Breast epithelium (tissue), 4 donors: ENCODE measurements around the gene IFT27. TPM values are rescaled to one million over a fixed set of nuclear protein-coding genes. Genes with fewer than 3 reads are reported as not detected.

ENCODE experiments used
- DNase-seq, 2 donors: peaks; one replicate each; pipeline ENCODE4 v3.0.0-alpha.2; 2019; ENCODE audit warnings: low spot score in 2 of 2
- H3K27ac ChIP-seq, 2 donors: fragments of 200-600 bp; sonication (generic) in 1 of 2; one replicate each; pipeline ENCODE4 v1.5.1; 2016 to 2019; ENCODE audit warnings: mild to moderate bottlenecking in 1 of 2
- H3K27me3 ChIP-seq, 2 donors: fragments of 200-600 bp; sonication (generic) in 1 of 2; one replicate each; pipeline versions ENCODE4 v1.5.1 to v1.6.0; 2017 to 2019; ENCODE audit warnings: control low read depth in 1 of 2, mild to moderate bottlenecking in 1 of 2
- H3K36me3 ChIP-seq: fragments of 200-600 bp; one replicate; pipeline ENCODE4 v1.5.1; 2019
- H3K4me1 ChIP-seq, 2 donors: fragments of 200-600 bp; sonication (generic); one replicate each; pipeline ENCODE4 v1.5.1; 2016 to 2019; ENCODE audit warnings: control low read depth in 1 of 2
- H3K4me3 ChIP-seq, 3 donors: fragments of 200-600 bp; sonication (generic); 1 replicate in 2 of 3; 2 replicates in 1 of 3; pipeline ENCODE4 v1.5.1; 2016 to 2019; ENCODE audit warnings: mild to moderate bottlenecking in 3 of 3, moderate library complexity in 2 of 3
- H3K9me3 ChIP-seq, 2 donors: fragments of 200-600 bp; sonication (generic) in 1 of 2; one replicate each; pipeline ENCODE4 v1.5.1; 2016 to 2019; ENCODE audit warnings: control low read depth in 1 of 2
- POLR2A ChIP-seq: fragments of 450-650 bp; IDR thresholded peaks from one replicate; pipeline ENCODE4 v1.6.1; 2016; ENCODE audit warnings: antibody characterized with exemption, mild to moderate bottlenecking, moderate library complexity
- POLR2AphosphoS5 ChIP-seq, 3 donors: sonication (generic); formaldehyde crosslinking; IDR thresholded peaks; one replicate each; pipeline ENCODE4 v1.6.1; 2017; ENCODE audit warnings: antibody characterized with exemption in 3 of 3
- intact Hi-C: fragments of 100-400 bp; cut with DNase I; formaldehyde crosslinking; loops from one replicate; pipeline ENCODE4 v1.15.1; 2023; ENCODE audit warnings: low total_unique reads
- total RNA-seq, 3 donors: library from RNA; depleted of rRNA; stranded (reverse); fragments of >200 nt; gene quantifications; one replicate each; pipeline ENCODE4 v1.1.0, GENCODE V29; 2016
- TF ChIP-seq, protein P1 (sequence below), 3 donors: fragments of 450-650 bp; IDR thresholded peaks; one replicate each; pipeline ENCODE4 v1.5.1; 2016 to 2017; ENCODE audit warnings: antibody characterized with exemption in 3 of 3, mild to moderate bottlenecking in 3 of 3, moderate library complexity in 3 of 3

Gene IFT27
- total RNA-seq, 3 donors from 2014 or later, result 19.0 to 23.7 (median 20.6) TPM

DNA sequence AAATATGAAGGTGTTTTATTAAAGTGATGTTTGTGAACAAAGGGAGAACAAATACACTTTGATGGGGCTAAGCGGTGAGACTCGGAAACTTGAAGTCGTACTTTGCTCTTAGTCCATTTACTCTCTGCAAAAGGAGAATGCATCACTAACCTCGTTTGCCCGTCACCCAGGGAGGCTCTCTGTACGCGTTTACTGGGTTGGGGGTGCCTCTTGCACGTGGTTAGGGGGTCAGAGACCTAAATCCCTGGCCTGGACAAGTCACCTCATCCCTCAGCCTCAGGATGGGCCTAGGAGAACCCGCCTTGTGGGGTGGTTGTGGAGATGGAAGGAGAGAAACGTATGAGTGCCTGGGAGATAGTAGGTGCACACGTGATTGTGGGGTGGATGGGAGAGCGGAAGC is 803 bp upstream of the IFT27 start:
- TF ChIP-seq POLR2A (no peak), POLR2AphosphoS5 (IDR thresholded peaks at IDR 0.05) (no peak)
- TF ChIP-seq, protein P1, sequence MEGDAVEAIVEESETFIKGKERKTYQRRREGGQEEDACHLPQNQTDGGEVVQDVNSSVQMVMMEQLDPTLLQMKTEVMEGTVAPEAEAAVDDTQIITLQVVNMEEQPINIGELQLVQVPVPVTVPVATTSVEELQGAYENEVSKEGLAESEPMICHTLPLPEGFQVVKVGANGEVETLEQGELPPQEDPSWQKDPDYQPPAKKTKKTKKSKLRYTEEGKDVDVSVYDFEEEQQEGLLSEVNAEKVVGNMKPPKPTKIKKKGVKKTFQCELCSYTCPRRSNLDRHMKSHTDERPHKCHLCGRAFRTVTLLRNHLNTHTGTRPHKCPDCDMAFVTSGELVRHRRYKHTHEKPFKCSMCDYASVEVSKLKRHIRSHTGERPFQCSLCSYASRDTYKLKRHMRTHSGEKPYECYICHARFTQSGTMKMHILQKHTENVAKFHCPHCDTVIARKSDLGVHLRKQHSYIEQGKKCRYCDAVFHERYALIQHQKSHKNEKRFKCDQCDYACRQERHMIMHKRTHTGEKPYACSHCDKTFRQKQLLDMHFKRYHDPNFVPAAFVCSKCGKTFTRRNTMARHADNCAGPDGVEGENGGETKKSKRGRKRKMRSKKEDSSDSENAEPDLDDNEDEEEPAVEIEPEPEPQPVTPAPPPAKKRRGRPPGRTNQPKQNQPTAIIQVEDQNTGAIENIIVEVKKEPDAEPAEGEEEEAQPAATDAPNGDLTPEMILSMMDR (IDR thresholded peaks at IDR 0.05), result no peak
- Histone ChIP-seq H3K4me1 (peaks cover 0 to 6% of the 10 kb centered on the region in 2 donors), H3K27me3 (no peaks in the 10 kb centered on the region), H3K27ac (peak overlapping the region; percentile 25 to 94), H3K9me3 (no peaks in the 10 kb centered on the region), H3K4me3 (peak overlapping the region in 2 of 3 donors; percentile 57 to 98), H3K36me3 (no peaks in the 10 kb centered on the region)
- no peak for DNase-seq
- intact Hi-C loops, result no loop called here

DNA sequence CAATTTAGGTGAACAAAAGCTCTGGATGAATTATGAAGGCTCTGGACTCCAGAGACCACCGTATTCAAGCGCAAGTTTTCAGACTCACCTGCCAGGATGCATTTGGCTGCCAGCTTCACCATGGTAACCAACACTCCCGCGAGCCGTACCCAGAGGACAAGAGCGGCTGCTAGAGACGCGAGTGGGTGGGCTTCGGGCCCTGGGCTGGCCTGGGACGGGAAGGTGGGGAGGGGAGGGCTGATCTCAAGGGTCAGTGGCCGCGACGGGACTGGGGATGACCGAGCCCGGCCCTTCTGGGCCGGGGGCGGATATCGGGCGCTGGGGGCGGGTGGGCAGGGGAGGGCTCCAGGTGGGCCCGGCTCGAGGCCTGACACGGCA is 344 bp downstream of the IFT27 start:
- Histone ChIP-seq H3K36me3 (no peaks in the 10 kb centered on the region), H3K9me3 (no peaks in the 10 kb centered on the region), H3K4me3 (peak overlapping the region; percentile 91 to 98 (median 93)), H3K27ac (peak overlapping the region; percentile 87 to 94), H3K4me1 (peaks cover 0 to 6% of the 10 kb centered on the region in 2 donors), H3K27me3 (no peaks in the 10 kb centered on the region)
- DNase-seq, result peak in 1 of 2 donors; percentile 36
- TF ChIP-seq POLR2AphosphoS5 (IDR thresholded peaks at IDR 0.05) (no peak), POLR2A (no peak)
- TF ChIP-seq, protein P1 (IDR thresholded peaks at IDR 0.05), result no peak
- intact Hi-C loops, result no loop called here

DNA sequence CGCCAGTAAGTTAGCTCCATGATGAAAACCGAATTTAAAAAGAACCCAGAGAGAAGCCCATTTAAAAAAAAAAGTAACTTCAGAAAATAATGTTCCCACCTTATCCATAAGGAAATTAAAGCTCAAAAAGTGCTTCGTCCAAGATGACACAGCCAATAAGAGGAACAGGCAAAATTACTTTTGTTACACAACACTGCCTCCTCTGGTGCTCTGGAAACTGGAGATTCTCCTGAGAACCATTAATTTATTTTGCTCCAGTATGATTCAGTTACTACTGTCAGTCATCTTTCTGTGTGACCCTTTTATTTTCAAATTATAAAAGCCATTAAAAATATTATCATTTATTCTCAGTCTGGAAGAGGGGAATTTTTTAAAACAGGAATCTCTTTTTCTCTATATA is 2.0 kb downstream of the IFT27 start:
- Histone ChIP-seq H3K36me3 (no peaks in the 10 kb centered on the region), H3K4me1 (peaks cover 0 to 6% of the 10 kb centered on the region in 2 donors), H3K27ac (no peak overlapping the region), H3K9me3 (no peaks in the 10 kb centered on the region), H3K4me3 (no peak overlapping the region), H3K27me3 (no peaks in the 10 kb centered on the region)
- intact Hi-C loops, result no loop called here
- no peak for DNase-seq
- TF ChIP-seq POLR2AphosphoS5 (IDR thresholded peaks at IDR 0.05), result no peak
- TF ChIP-seq, protein P1 (IDR thresholded peaks at IDR 0.05), result no peak

DNA sequence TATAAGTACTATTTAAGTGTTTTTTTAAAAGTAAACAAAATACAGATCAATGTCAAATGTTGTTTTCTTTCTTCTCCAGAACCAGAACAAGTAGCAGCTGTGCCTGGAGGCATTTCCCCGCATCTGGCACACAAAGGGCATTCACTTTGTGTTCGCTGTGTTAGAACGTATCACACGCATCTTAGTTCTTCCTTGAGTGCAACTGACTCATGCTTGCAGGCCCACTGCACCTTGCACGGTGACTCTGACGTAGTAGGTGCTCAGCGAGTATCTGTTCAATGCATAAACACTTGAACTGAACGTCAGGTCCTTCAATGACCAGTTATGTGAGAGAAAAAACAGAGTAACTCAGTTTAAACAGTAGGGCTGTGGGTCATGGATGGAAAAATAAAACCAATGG is 3.5 kb downstream of the IFT27 start:
- Histone ChIP-seq H3K27me3 (no peaks in the 10 kb centered on the region), H3K27ac (no peak overlapping the region), H3K36me3 (no peaks in the 10 kb centered on the region), H3K9me3 (no peaks in the 10 kb centered on the region), H3K4me3 (no peak overlapping the region), H3K4me1 (peaks cover 0 to 6% of the 10 kb centered on the region in 2 donors)
- peak in 1 of 2 donors; percentile 47 for DNase-seq
- TF ChIP-seq, protein P1 (IDR thresholded peaks at IDR 0.05), result no peak
- TF ChIP-seq POLR2AphosphoS5 (IDR thresholded peaks at IDR 0.05) (no peak), POLR2A (no peak)
- intact Hi-C loops, result no loop called here

DNA sequence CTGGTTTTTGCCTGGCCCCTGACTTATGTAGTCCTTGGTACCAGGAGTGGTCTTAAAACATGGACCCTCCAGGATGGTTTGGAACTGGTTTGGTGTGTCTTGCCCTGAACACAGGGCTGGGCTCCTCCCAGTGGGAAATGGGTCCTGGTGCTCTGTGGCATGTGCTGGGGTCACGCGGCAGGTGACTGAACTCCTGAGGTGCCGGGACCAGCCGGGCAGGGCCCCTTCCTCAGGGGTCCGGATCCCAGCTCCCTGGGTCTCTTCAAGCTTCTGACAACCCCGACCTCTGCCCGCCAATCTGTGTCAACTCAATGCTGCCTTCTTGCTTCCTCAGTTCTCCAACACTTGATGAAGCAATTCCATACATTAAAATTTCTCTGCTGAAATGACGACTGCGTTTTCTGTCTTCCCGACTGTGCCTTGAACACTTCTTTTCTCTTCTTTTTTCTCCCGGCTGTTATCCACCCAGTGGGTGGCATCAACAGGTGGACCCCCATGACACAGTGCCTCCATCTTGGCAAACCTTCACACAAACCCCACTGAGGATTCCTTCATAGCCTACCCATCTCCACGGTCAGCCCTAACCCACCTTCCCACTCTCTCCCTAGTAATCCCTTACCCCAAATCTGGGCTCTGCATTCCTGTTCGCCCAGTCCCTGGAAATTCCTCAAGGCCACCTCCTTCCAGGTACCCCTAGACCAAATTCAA is 4.4 kb downstream of the IFT27 start:
- TF ChIP-seq, protein P1 (IDR thresholded peaks at IDR 0.05), result no peak
- Histone ChIP-seq H3K4me1 (peaks cover 0 to 6% of the 10 kb centered on the region in 2 donors), H3K9me3 (no peaks in the 10 kb centered on the region), H3K4me3 (no peak overlapping the region), H3K27ac (no peak overlapping the region), H3K27me3 (no peaks in the 10 kb centered on the region), H3K36me3 (no peaks in the 10 kb centered on the region)
- DNase-seq, result peak in 1 of 2 donors; percentile 45
- intact Hi-C loops, result no loop called here
